Left lung (tissue), 14 donors: Measurements from ENCODE around the gene PABPC1L2B. TPM values are rescaled to one million over a fixed set of nuclear protein-coding genes. Genes with fewer than 3 reads are reported as not detected.
A peak's percentile ranks its signal among the peaks of the same experiment; 100 is the strongest.
"Not testable (repeated sequence)": the region's sequence is repeated elsewhere in the genome, so short reads cannot be mapped to it uniquely, and the experiment has no call there.

Experiments used
- ATAC-seq: fragments of 200-7000 bp; cut with Tn5 transposase; one replicate; pipeline ENCODE4 v1.9.1; 2020; ENCODE audit warnings: moderate library complexity
- DNase-seq, 4 donors: peaks; one replicate each; pipeline ENCODE4 v3.0.0-alpha.2; 2013 to 2020
- H3K27ac ChIP-seq, 2 donors: fragments of 200-600 bp; sonication (generic) in 1 of 2; one replicate each; pipeline versions ENCODE4 v1.5.0 to v1.8.0; 2020 to 2021
- H3K27me3 ChIP-seq, 2 donors: fragments of 200-600 bp; sonication (generic) in 1 of 2; one replicate each; pipeline versions ENCODE4 v1.5.0 to v1.8.0; 2020 to 2021
- H3K36me3 ChIP-seq, 2 donors: fragments of 200-600 bp; sonication (generic) in 1 of 2; one replicate each; pipeline versions ENCODE4 v1.5.0 to v1.8.0; 2020 to 2021
- H3K4me1 ChIP-seq, 2 donors: fragments of 200-600 bp; one replicate each; pipeline ENCODE4 v1.8.0; 2021
- H3K4me3 ChIP-seq, 2 donors: fragments of 200-600 bp; sonication (generic) in 1 of 2; one replicate each; pipeline versions ENCODE4 v1.5.0 to v1.8.0; 2020 to 2021; ENCODE audit warnings: mild to moderate bottlenecking in 1 of 2
- H3K9me3 ChIP-seq, 2 donors: fragments of 200-600 bp; sonication (generic) in 1 of 2; one replicate each; pipeline versions ENCODE4 v1.5.0 to v1.8.0; 2020 to 2021
- intact Hi-C, 2 donors: fragments of 100-400 bp; cut with DNase I; formaldehyde crosslinking; loops; one replicate each; pipeline versions ENCODE4 v1.11.2 to v1.14.2; 2022
- long read RNA-seq, 12 donors: library from polyadenylated mRNA in 2 of 12; unstranded in 2 of 12; transcript quantifications; one replicate each; pipeline ENCODE4 v2.0.0 and lab custom pipeline, GENCODE V29; 2019 to 2026
- polyA plus RNA-seq, 6 donors: library from polyadenylated mRNA; unstranded; fragments of 120-200 nt; gene quantifications; one replicate each; pipeline ENCODE4 v1.2.1, GENCODE V29; 2013; ENCODE audit not compliant: insufficient read length in 6 of 6
- total RNA-seq, 2 donors: library from RNA; stranded (reverse); fragmentation: NEBNext Ultra II Directional; extraction: Animal tissue kit (Norgen Biotek cat#: 25700); gene quantifications; one replicate each; pipeline ENCODE4 v1.2.1, GENCODE V29; 2021
- TF ChIP-seq, protein P1 (sequence below), 2 donors: fragments of 200-600 bp; sonication (generic) in 1 of 2; IDR thresholded peaks; one replicate each; pipeline versions ENCODE4 v1.5.0 to v1.8.0; 2021; ENCODE audit warnings: antibody characterized with exemption in 2 of 2
- donor health status: DM: no; HTN: yes; CAD: no.
- donor health status: DM: no; HTN: no; CAD: no.

The PABPC1L2B gene
- not detected for total RNA-seq
- not detected for polyA plus RNA-seq
- long read RNA-seq, donor 1 = 0 reads
- long read RNA-seq, donor 2 = 0 reads
- long read RNA-seq, donor 3 = 0 reads
- long read RNA-seq, donor 4 = 0 reads
- long read RNA-seq, donor 5 = 0 reads
- long read RNA-seq, donor 6 = 0 reads
- long read RNA-seq, donor 7 = 0 reads
- long read RNA-seq, donor 8 = 0 reads
- long read RNA-seq, donor 9 = 0 reads
- long read RNA-seq, donor 10 = 0 reads
- long read RNA-seq, donor 11, transcript PABPC1L2B-201 (1 exons, 2,197 nt) = major isoform, 18 of 18 reads
- long read RNA-seq, donor 11, partial matches to known transcripts = 0 of 18 reads
- long read RNA-seq, donor 11, other reads (novel, unspliced or antisense) = 0 of 18 reads
- long read RNA-seq, donor 12 = 0 reads

DNA sequence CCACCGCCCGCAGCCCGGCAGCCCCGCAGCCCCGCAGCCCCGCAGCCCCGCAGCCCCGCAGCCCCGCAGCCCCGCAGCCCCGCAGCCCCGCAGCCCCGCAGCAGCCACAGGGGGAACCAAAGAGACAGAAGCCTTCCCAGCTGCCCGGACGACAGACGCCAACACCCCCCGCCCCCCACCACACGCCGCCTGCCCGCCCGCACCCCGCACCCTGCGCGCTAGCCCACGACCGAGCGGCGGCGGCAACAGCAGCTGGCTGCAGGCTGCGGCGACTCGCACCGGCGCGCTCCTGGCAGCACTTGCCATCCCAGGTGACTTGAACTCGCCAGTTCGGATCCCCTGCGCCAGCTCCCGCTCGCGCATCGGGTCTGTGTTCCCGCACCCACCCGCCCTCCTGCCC is at the start of gene PABPC1L2B:
PABPC1L2B (plus strand) TSS at position 207 of the 400 bp plus-strand sequence. CDS start 704 bp downstream, outside the sequence.
- H3K4me3 ChIP-seq, intact Hi-C loops, ATAC-seq: not testable (repeated sequence)

DNA sequence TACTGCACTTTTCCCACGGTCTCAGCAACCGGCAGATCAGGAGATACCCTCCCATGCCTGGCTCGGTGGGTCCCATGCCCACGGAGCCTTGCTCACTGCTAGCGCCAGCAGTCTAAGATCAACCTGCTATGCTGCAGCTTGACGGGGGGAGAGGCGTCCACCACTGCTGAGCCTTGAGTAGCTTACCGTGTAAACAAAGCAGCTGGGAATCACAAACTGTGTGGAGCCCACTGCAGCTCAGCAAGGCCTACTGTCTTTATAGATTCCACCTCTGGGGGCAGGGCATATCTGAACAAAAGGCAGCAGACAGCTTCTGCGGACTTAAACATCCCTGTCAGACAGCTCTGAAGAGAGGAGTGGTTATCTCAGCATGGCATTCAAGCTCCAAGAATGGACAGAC is 42.8 kb upstream of the PABPC1L2B start:
- ATAC-seq, intact Hi-C loops: not testable (repeated sequence)

More for the DNA sequence above, at the start of gene PABPC1L2B:
- H3K9me3 ChIP-seq, H3K4me1 ChIP-seq, H3K36me3 ChIP-seq, H3K27ac ChIP-seq, DNase-seq: not testable (repeated sequence)
- peaks cover 7 to 12% of the 10 kb centered on the region in 2 donors for H3K27me3 ChIP-seq

DNA sequence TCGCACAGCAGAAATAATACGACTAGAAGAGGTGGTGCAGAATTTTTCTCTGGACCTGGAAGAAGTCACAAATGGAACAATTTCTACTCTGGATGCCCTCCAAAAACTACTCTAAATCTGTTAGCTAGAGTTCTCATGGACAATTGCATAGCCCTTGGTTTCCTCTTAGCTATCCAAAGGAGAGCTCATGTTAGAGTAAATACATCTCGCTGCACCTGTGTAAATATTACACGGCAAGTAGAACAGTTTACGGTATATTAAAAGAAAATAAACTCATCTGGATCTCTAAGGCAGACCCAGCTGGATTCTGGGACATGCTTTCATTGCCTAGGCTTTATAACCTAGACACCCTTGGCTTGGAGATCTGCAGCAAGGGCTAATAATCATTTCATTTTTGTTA is 30.9 kb upstream of the PABPC1L2B start:
- H3K4me3 ChIP-seq, H3K36me3 ChIP-seq, H3K27me3 ChIP-seq, ATAC-seq, intact Hi-C loops, H3K27ac ChIP-seq, DNase-seq, H3K4me1 ChIP-seq, H3K9me3 ChIP-seq: not testable (repeated sequence)

More for the DNA sequence above, 42.8 kb upstream of the PABPC1L2B start:
- not testable (repeated sequence) for H3K36me3 ChIP-seq, H3K27me3 ChIP-seq, H3K4me1 ChIP-seq, H3K27ac ChIP-seq, H3K4me3 ChIP-seq, DNase-seq, H3K9me3 ChIP-seq

- intact Hi-C loops, H3K27ac ChIP-seq, DNase-seq, H3K36me3 ChIP-seq, H3K27me3 ChIP-seq, H3K4me3 ChIP-seq, ATAC-seq, H3K9me3 ChIP-seq, H3K4me1 ChIP-seq: not testable (repeated sequence)
These were observed 27.9 kb upstream of the PABPC1L2B start for GRCh38 chrX:72974885-72975284.

DNA sequence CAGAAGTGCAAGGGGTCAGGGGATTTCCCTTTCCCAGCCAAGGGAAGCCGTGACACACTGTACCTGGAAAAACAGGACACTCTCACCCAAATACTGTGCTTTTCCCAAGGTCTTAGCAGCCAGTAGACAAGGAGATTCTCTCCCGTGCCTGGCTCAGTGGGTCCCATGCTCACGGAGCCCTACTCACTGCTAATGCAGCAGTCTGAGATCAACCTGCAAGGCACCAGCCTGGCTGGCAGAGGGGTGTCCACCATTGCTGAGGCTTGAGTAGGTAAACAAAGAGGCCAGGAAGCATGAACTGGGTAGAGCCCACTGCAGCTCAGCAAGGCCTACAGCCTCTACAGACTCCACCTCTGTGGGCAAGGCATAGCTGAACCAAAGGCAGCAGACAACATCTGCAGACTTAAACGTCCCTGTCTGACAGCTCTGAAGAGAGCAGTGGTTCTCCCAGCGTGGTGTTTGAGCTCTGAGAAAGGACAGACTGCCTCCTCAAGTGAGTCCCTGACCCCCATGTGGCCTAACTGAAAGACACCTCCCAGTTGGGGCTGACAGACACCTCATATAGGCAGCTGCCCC is 21.8 kb upstream of the PABPC1L2B start:
- H3K27ac ChIP-seq, H3K27me3 ChIP-seq, H3K4me1 ChIP-seq, DNase-seq, H3K4me3 ChIP-seq, intact Hi-C loops, H3K9me3 ChIP-seq, H3K36me3 ChIP-seq, ATAC-seq: not testable (repeated sequence)

- H3K4me3 ChIP-seq, intact Hi-C loops, DNase-seq, H3K9me3 ChIP-seq, H3K27ac ChIP-seq, H3K36me3 ChIP-seq, H3K4me1 ChIP-seq, ATAC-seq: not testable (repeated sequence)
- peaks cover 7 to 19% of the 10 kb centered on the region in 2 donors for H3K27me3 ChIP-seq
These were observed 1.3 kb downstream of the PABPC1L2B start for GRCh38 chrX:73004032-73004431.

- no peak overlapping the region for H3K27ac ChIP-seq
- DNase-seq (peak in 1 of 4 donors; percentile 8), ATAC-seq (no peak)
- TF ChIP-seq, protein P1, sequence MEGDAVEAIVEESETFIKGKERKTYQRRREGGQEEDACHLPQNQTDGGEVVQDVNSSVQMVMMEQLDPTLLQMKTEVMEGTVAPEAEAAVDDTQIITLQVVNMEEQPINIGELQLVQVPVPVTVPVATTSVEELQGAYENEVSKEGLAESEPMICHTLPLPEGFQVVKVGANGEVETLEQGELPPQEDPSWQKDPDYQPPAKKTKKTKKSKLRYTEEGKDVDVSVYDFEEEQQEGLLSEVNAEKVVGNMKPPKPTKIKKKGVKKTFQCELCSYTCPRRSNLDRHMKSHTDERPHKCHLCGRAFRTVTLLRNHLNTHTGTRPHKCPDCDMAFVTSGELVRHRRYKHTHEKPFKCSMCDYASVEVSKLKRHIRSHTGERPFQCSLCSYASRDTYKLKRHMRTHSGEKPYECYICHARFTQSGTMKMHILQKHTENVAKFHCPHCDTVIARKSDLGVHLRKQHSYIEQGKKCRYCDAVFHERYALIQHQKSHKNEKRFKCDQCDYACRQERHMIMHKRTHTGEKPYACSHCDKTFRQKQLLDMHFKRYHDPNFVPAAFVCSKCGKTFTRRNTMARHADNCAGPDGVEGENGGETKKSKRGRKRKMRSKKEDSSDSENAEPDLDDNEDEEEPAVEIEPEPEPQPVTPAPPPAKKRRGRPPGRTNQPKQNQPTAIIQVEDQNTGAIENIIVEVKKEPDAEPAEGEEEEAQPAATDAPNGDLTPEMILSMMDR (IDR thresholded peaks at IDR 0.05) = no peak
- intact Hi-C loops = no loop called here
- no peaks in the 10 kb centered on the region for H3K4me1 ChIP-seq
- peaks cover 0 to 3% of the 10 kb centered on the region in 2 donors for H3K9me3 ChIP-seq
- no peaks in the 10 kb centered on the region for H3K27me3 ChIP-seq
- H3K36me3 ChIP-seq = no peaks in the 10 kb centered on the region
- no peak overlapping the region for H3K4me3 ChIP-seq
These were observed 18.8 kb downstream of the PABPC1L2B start for GRCh38 chrX:73021361-73022092.

- ATAC-seq, H3K36me3 ChIP-seq, H3K4me3 ChIP-seq, intact Hi-C loops, H3K9me3 ChIP-seq, H3K27ac ChIP-seq, H3K27me3 ChIP-seq, H3K4me1 ChIP-seq: not testable (repeated sequence)
- DNase-seq = peak in 1 of 4 donors; percentile 13
These were observed 19.3 kb downstream of the PABPC1L2B start for GRCh38 chrX:73022093-73022445.
